ENCODE data around the gene VCL. TPM values are rescaled to one million over a fixed set of nuclear protein-coding genes. Genes with fewer than 3 reads are reported as not detected.
"Not testable (repeated sequence)": the region's sequence is repeated elsewhere in the genome, so short reads cannot be mapped to it uniquely, and the experiment has no call there.

Gene VCL
- total and polyA plus RNA-seq, 8 donors, result 8.6 to 51.7 (median 28.5) TPM

DNA sequence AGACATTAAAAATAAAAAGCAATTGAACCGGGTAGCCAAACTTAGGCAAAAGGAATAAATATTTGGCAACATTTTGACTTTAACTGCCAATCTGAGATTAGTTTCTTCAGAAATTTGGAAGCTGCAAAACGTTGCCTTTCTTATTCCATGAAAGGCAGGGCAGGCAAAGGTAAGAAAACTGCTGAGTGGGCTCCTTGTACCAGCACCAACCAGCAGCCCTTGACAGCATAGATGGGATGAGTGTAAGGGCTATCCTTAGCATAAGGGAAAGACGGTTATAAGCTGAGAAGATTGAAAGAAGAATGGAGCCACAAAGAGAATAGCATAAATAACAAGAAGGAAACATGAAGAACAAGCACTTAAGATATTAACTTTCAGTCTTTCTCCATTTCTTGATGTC lies 124.1 kb downstream of the VCL start:
- Histone ChIP-seq H3K4me1 (peaks cover 0 to 4% (median 0%) of the 10 kb centered on the region in 3 donors), H3K27ac (no peak overlapping the region), H3K27me3 (no peaks in the 10 kb centered on the region), H3K36me3 (peaks cover 0 to 65% (median 11%) of the 10 kb centered on the region in 3 donors), H3K9me3 (no peaks in the 10 kb centered on the region), H3K4me3 (no peak overlapping the region)
- intact Hi-C loops (cut with DNase I), result no loop called here
- DNase-seq (no peak), ATAC-seq (no peak), FAIRE-seq (no peak)
- WGBS, 2 donors, result 56 to 73% methylated on average over 3 of the region's 3 CpGs
- TF ChIP-seq, protein P1, sequence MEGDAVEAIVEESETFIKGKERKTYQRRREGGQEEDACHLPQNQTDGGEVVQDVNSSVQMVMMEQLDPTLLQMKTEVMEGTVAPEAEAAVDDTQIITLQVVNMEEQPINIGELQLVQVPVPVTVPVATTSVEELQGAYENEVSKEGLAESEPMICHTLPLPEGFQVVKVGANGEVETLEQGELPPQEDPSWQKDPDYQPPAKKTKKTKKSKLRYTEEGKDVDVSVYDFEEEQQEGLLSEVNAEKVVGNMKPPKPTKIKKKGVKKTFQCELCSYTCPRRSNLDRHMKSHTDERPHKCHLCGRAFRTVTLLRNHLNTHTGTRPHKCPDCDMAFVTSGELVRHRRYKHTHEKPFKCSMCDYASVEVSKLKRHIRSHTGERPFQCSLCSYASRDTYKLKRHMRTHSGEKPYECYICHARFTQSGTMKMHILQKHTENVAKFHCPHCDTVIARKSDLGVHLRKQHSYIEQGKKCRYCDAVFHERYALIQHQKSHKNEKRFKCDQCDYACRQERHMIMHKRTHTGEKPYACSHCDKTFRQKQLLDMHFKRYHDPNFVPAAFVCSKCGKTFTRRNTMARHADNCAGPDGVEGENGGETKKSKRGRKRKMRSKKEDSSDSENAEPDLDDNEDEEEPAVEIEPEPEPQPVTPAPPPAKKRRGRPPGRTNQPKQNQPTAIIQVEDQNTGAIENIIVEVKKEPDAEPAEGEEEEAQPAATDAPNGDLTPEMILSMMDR (IDR thresholded peaks at IDR 0.05), result no peak

DNA sequence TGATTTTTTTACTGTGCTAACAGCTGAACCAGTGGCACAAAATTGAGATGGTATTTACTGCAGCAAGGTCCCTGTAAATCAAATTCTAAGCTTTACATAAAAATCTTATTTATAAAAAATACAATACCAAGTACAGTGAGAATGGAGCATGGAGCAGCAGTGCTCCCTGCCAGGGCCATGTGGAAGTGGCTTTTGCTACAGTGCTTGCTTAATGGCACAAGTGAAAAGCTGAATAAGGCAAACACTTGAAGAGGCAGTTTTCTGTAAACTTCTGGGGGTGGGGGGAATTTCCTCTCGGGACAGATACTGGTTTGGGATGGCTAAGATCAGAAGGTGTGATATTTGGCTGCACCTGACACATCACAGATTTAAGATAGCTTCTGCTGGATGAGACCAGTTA lies 125.2 kb downstream of the VCL start:
- TF ChIP-seq, protein P1 (IDR thresholded peaks at IDR 0.05), result no peak
- FAIRE-seq (no peak), DNase-seq (no peak), ATAC-seq (no peak)
- peaks cover 0 to 4% (median 0%) of the 10 kb centered on the region in 3 donors for H3K4me1 ChIP-seq
- H3K27ac ChIP-seq, result no peak overlapping the region
- no peak overlapping the region for H3K4me3 ChIP-seq
- WGBS, 2 donors, result 34 to 75% methylated on average over 1 of the region's 1 CpG
- H3K36me3 ChIP-seq, result peaks cover 0 to 70% (median 11%) of the 10 kb centered on the region in 3 donors
- intact Hi-C loops (cut with DNase I), result no loop called here
- H3K9me3 ChIP-seq, result no peaks in the 10 kb centered on the region
- H3K27me3 ChIP-seq, result no peaks in the 10 kb centered on the region

DNA sequence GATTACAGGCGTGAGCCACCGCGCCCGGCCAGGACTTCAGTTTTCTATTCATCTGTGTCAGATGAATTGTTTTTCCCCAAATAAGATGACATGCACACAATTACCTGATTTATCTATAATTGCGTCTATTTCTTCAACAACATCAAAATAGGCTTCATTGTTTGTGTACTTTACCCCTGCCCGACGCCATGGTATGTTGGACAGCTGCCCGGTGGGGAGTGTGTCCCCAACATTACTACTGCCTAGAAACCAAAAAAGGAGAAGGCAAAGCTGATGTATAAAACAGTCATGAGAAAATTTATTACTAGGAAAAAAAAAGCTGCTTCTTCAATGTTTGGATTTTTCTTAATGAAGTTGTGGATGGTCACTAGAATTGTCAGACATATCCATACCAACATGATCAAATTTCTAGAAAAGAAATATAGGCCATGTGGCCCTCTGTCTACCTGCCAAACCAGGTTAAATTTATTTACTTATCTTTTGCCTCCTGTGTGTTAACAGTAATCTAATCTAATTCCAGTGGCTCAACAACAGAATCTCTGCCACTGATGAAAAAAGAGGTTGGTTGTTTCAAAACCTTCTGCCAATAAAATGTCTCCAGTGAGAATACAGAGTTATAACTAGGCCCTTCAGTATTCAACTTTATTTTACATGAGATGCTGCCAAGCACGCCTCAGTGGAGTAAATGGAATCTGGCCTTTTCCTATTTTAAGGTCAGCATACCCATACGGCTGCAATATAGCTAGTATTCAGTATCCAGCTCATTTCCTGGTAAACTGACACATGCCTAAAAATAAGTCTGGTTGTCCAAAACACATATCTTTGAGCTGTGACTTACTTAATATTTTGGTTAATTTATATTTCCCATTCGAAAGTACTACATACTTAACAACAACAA lies 136.3 kb downstream of the VCL start:
- no peak for FAIRE-seq
- 61 to 69% methylated on average over 11 of the region's 11 CpGs for WGBS, 2 donors
- H3K27ac ChIP-seq, result no peak overlapping the region

DNA sequence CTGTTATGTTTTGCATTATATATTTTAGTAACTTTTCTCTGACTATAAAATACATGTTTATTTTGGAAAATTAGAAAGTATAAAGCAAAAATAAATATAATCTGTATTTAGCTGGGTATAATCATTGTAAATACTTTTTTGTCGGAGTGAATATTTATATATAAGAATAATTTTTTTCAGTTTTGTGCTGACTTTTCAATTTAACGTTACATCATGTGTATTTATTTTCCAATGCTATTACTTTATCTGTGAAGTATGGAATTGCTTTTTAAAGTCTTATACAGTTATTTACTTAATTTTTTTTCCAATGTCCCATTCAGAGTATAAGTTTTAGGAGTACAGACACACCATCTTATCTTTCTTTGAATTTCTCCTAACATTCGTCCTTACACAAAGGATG lies 137.5 kb downstream of the VCL start:
- TF ChIP-seq, protein P1 (IDR thresholded peaks at IDR 0.05), result no peak
- peaks cover 10 to 14% (median 12%) of the 10 kb centered on the region in 3 donors for H3K4me1 ChIP-seq
- no peaks in the 10 kb centered on the region for H3K27me3 ChIP-seq
- 76 to 79% methylated on average over 3 of the region's 3 CpGs for WGBS, 2 donors
- DNase-seq, result no peak
- peak; percentile 77 for FAIRE-seq
- ATAC-seq, result no peak
- no peaks in the 10 kb centered on the region for H3K9me3 ChIP-seq
- peaks cover 0 to 28% (median 7%) of the 10 kb centered on the region in 3 donors for H3K36me3 ChIP-seq
- intact Hi-C loops (cut with DNase I), result no loop called here
- H3K27ac ChIP-seq, result no peak overlapping the region
- H3K4me3 ChIP-seq, result no peak overlapping the region

More for the DNA sequence above, 136.3 kb downstream of the VCL start:
- Histone ChIP-seq H3K36me3 (peaks cover 0 to 39% (median 7%) of the 10 kb centered on the region in 3 donors), H3K9me3 (no peaks in the 10 kb centered on the region), H3K27me3 (no peaks in the 10 kb centered on the region), H3K4me1 (peaks cover 10 to 14% (median 12%) of the 10 kb centered on the region in 3 donors), H3K4me3 (no peak overlapping the region)
- intact Hi-C loops (cut with DNase I), result no loop called here
- ATAC-seq, result peak in 2 of 4 donors; percentile 62 to 70
- DNase-seq, result no peak
- TF ChIP-seq, protein P1 (IDR thresholded peaks at IDR 0.05), result no peak

DNA sequence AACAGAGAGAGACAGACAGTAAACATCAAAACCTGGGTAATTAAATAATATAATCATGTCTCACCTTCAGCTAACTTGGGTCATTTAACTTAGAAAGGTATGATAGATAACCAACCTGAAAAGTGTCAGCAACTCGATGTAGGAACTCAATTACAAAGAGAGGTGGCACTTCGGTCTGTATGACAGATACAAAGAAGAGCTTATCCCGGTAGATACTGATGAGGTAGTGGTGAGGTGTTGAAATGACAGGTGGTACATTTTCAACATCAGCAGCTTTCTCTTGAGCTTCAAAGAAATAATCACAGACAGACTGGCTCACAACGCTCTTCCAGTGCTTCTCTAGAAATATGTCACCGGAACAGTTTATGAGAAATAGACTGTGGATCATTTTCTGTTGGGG lies 140.1 kb downstream of the VCL start:
- intact Hi-C loops (cut with DNase I), result no loop called here
- no peak for ATAC-seq

DNA sequence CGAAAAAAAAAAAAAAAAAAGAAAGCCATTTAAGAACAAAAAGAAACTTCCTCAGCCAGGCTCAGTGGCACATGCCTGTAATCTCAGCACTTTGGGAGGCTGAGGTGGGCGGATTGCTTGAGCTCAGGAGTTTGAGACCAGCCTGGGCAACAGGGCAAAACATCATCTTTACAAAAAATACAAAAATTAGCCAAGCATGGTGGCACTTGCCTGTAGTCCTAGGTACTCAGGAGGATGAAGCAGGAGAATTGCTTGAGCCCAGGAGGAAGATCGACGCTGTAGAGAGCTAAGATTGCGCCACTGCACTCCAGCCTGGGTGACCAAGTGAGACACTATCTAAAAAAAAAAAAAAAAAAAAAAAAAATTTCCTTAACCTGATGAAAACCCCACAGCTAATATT lies 140.7 kb downstream of the VCL start:
- FAIRE-seq; intact Hi-C loops (cut with DNase I); DNase-seq; H3K27ac ChIP-seq; H3K27me3 ChIP-seq; H3K4me3 ChIP-seq; H3K9me3 ChIP-seq; ATAC-seq: not testable (repeated sequence)
- Histone ChIP-seq H3K36me3 (peaks cover 0 to 27% (median 5%) of the 10 kb centered on the region in 3 donors), H3K4me1 (peaks cover 10 to 14% (median 12%) of the 10 kb centered on the region in 3 donors)
- WGBS, 2 donors, result 96 to 98% methylated on average over 5 of the region's 5 CpGs

More for the DNA sequence above, 140.1 kb downstream of the VCL start:
- Histone ChIP-seq H3K27me3 (no peaks in the 10 kb centered on the region), H3K4me3 (no peak overlapping the region), H3K9me3 (no peaks in the 10 kb centered on the region), H3K27ac (no peak overlapping the region), H3K4me1 (peaks cover 10 to 14% (median 12%) of the 10 kb centered on the region in 3 donors), H3K36me3 (peaks cover 0 to 27% (median 5%) of the 10 kb centered on the region in 3 donors)
- TF ChIP-seq, protein P1 (IDR thresholded peaks at IDR 0.05), result no peak
- WGBS, 2 donors, result 90 to 91% methylated on average over 5 of the region's 5 CpGs
- FAIRE-seq (no peak), DNase-seq (no peak)

All from pancreas (tissue), 10 donors.